ENCODE measurements around the gene CYP2E1.
"Not testable (repeated sequence)": the region's sequence is repeated elsewhere in the genome, so short reads cannot be mapped to it uniquely, and the experiment has no call there.

Gene CYP2E1

DNA sequence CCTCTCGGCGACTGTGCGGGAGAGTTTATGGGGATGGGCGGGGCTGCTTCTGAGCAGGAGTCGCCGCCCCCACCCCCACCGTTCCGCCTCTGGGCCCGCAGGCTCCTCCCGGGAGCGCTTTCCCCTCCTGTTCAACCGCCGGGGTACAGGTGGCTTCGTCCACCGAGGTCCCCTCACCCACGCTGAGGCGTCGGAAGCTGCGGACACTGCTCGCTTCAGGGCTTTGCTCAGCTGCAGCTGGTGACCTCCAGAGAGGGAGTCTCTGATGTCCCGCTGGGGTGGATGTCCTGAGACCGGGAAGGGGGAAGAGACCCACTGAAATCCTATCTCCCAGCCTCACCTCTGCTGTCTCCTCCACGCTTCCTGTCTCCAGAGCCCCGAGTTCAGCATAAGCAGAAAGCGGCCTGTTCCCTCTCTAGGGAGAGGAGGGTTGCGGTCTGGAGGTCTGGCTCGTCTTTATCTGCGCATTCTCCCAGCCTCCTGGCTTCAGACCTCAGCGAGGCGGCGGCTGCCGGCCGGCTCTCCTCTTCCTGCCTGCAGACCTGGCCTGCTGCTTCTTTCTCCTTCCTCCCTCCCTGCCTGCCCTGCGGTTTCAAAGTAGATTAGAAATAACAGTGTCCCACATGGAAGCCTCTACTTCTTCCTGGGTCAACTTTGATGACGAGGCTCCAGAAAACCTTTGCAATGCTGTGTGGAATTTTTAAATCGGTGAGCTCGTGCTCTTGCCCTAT is 1.8 kb downstream of the CYP2E1 start:
- DNase-seq = no peak

DNA sequence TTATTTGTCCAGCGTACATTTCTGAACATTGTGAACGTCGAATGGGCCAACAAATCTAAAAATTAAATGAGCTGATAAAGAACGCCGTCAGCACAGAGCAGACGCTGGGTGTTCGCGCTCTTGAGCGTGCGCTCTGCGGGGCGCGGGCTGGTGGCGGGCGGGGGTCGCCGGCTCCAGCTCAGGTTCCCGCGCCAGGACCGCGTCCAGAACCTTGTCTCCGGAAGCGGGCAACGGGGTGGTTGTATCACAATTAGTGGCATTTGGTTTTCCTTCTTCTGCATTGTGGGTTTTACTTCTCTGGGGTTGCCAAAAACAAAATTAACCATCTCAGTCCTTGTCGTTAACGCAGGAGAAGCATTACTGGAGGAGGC is 2.4 kb downstream of the CYP2E1 start:
- no peak for DNase-seq

DNA sequence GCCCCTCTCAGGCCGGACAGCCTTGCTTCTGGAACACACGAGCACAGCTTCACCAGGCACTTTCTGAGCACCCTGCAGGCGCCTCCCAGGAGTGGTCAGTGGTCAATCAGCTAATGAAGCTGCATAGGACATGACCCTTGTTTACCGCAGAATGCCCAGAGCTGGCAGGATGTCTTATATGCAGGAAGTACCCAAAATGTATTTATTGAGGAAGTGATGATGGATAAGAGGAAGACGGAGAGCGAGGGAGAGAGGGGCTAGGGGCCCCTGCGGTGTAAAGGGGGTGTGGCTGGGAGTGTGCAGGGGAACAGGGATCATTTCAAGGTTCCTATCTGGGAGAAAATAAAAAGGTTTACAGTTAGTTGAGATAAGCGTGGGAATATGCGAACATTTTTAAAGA is 3.3 kb downstream of the CYP2E1 start:
- no peak for DNase-seq

DNA sequence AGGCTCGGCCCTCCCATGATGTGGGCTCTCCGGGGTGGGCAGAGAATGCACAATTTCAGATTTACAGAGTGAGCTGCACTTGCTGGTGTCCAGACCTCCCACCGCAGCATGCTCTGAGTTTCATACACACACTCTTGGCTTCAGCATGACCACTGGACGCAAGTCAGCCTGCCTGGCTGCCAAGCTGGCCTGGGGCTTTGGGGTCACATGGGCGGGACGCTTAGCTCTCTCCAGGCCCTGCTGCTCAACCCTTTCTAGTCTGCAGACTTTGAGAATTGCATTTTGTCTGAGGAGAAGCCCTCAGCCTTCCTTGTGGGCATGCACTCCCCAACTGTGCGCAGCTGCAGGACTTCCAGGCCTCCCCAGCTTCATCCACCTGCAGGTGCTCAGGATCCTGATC is 5.7 kb downstream of the CYP2E1 start:
- DNase-seq = no peak

DNA sequence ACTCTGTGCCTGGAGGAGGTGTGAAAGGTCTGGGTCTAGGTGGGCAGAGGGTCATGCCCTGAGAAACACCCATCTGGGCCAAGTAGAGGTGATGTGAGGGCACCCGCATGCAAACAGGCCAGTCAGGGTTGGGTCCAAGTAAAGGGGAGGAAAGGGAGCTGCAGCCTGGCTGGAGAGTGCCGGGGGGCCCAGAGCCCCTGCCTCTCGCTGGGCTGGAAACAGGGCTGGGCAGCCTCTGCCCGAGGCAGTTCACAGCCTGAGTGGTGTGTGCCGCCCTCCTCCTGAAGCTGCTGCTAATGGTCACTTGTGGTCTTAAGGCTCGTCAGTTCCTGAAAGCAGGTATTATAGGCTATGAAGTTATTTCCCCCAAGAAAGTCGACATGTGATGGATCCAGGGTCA is 7.3 kb downstream of the CYP2E1 start:
- no peak for DNase-seq

DNA sequence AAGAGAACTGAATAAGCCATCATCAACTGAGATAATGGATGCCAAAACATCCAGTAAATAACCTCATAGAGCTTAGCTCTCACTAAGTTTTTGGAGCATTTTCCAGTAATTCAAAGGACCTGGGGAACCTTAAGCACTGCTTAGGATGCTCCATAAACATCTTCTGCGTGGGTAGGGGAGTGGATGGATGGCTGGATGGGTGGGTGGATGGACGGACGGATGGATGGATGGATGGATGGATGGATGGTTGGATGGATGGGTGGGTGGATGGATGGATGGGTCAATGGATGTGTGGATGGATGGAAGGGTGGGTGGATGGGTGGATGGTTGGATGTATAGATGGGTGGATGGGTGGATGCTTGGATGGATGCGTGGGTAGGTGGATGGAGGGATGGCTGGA is 9.0 kb downstream of the CYP2E1 start:
- DNase-seq = no peak

DNA sequence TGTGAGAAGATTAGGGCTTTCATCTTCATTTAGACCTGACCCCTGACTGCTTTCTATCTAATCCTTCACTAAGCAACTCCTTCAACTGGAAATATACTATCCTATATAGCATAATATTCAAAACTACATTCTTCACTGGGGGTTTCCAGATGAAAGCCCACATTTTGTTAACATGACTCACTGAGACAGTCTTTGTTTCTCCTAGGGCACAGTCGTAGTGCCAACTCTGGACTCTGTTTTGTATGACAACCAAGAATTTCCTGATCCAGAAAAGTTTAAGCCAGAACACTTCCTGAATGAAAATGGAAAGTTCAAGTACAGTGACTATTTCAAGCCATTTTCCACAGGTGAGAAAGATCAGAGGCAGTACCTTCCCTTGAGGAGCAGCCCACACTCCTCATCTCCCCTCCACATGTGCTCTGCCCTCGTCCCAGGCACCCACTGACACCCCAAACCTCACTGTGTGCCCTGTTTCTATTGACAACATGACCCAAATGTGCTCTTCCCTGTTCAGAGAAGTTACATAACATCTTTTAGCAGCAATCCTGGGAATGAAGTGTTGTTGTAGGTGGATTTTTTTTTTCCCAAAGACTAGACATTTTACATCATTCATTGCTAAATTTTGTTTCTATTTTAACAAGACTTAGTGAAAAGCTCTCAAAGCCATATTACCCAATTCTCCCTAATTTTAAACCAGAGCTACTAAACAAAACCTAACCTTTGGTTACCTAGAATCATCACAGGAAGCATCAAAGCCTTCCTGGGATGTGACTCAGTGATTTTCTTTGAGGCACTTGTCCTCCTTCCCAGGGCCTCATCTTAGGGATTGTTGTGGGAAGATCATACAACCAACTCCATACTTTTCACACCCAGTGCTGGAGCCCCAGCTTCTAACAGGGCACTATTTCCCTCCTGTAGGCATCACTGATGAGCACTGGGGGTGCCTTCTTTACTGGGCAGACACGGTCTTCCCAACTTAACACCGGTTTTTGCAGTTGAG is 10.7 kb downstream of the CYP2E1 start:
- DNase-seq = no peak

DNA sequence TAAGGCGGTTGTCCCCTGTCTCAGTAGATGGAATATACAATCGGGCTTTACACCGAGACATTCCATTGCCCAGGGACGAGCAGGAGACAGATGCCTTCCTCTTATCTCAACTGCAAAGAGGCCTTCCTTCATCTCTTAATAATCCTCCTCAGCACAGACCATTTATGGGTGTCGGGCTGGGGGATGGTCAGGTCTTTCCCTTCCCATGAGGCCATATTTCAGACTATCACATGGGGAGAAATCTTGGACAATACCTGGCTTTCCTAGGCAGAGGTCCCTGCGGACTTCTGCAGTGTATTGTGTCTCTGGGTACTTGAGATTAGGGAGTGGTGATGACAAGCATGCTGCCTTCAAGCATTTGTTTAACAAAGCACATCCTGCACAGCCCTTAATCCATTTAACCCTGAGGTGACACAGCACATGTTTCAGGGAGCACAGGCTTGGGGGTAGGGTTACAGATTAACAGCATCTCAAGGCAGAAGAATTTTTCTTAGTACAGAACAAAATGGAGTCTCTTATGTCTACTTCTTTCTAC is 14.3 kb downstream of the CYP2E1 start:
- not testable (repeated sequence) for DNase-seq

DNA sequence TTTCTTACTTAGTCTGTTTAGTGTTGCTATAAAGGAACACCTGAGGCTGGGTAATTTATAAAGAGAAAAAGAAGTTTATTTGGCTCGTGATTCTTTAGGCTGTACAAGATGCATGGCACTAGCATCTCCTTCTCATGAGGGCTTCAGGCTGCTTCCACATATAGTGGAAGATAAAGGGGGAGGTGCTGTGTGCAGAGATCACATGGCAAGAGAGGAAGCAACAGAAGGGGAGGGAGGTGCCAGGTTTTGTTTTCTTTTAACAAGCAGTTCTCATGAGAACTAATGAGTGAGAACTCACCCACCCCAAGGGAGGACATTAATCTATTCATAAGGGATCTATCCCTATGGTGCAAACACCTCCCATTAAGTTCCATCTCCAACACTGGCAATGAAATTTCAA is 17.3 kb downstream of the CYP2E1 start:
- no peak for DNase-seq

DNA sequence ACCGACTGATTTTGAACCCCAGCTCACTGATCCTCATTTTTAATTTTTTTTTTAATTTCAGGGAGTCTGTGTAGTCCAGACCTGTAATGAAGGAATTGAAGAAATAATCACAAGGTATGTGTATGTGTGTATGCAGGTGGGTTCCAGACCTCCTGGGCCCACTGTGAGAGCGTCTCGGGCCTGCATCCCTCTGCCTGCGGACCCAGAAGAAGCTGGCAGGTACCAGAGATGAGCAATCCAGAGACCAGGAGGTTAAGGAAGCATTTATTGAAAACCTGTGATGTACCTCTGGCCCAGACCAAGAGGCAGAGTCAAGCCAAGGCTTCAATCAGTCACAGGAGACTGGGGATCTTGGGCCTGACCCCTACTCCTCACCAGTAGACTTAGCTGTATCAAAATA is 27.4 kb downstream of the CYP2E1 start:
- DNase-seq = no peak

DNA sequence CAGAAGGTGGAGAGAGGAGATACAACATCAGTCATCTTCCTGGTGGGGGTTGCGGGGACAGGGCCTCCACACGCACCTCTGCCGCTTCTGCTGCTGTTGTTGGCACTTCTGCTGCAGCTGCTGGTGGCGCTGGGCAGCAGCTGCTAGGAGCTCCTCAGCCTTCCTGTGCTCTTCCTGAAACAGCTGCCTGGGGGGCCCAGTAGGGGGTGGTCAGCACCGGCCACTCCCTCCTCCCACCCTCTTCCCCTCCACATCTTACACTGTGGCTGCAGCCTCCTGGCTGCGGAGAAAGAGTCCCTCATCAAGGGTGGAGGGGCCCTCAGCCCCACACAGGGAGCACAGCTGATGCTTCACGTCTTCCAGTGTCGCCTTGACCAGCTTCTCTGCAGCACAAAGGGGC is 28.4 kb downstream of the CYP2E1 start:
- no peak for DNase-seq

DNA sequence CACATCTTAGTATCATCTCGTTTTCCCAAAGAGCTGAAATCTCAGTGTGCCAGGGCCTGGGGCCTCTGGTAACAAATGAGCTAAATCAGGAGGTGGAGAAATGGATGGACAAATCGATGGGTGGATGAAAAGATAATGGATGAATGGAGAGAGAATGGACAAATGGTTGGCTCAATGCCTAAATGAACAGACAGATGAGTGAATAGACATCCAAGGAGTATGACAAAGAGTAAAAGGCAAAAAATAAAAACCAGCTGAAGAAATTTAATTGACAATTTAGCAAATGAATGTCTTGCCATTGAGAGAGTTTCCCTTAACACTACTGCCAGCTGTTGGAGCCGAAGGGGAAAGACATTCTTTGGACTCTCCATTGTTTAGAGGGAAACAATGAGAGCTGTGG is 30.2 kb downstream of the CYP2E1 start:
- no peak for DNase-seq

DNA sequence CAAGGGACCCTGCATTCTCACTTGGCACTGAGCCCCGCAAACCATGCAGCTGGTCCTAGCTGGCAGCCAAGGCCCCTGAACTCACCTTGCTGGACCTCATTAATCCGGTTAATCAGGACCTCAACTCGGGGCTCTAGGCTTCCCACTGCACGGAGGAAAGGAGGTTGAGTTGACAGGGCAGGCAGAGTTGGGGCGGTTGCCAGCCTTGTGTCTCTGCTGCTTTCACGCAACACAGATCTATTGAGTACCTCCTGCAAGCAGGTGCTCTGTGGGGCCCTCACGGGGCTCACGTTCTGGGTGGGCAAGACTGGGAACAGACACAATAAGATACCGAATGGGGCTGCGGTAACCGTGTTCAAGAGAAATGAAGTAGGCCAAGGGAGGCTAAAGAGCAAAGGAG is 32.1 kb downstream of the CYP2E1 start:
- no peak for DNase-seq

DNA sequence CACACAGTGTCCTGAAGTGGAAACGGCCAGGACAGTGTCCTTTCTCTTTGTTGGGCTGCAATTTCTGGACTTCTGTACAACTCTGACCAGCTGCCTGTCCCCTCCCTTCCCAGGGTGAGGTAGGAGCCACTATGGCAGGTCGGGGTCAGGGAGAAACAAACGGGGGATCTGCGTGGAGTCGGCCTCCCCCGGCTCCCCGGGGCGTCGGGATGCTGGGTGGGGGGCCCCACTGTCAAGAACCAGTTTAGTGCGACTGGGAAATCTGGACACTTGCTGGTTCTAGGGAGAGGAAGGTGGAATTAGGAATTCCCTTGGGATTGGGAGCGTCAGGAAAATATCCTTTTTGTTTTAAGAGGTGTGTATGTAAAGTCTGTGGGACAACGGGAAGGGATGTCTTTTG is 37.7 kb downstream of the CYP2E1 start:
- DNase-seq = no peak

DNA sequence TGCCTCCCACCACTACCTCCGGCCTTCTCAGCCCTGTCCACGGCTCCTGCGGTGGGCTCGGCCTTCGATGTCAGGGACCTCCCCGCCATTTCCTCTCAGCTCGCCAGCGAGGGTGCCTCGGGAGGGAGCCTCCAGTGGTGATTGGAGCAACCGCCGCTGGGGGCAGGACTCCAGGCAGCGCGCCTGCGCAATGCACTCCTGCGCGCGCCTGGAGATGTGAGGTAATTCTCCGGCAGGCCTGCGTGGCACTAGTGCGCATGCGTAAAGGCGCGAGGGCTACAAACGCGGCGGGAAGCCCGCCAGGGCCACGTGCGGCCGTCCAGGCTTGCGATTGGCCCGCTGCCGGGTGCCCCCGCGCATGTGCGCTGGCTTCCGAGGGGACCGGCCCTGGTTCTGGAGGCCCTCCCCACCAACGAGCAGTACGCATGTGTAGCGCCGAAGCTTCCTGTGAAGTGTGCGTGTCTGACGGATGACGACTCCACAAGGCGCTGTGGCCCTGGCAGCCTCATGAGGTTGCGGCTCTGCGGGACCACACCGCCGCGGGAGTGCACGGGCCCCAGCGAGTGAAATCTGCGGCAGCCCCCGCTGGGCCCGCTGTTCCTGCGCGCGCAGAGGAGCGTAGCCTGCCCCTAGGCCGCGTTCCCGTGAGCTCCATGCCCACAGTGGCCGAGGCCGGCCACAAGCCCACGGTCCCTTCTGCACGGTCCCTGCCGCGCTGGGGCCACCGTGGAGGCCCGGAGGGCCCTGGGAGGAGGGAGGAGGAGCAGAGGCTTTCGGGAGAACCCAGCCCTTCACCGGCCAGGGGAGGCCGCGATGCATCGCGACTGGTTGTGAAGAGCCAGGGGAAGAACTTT is 38.5 kb downstream of the CYP2E1 start, which contains the start of gene SYCE1:
SYCE1 (minus strand) TSS at position 143 of the 854 bp plus-strand sequence; CDS start at position 89, 54 bp downstream.
- no peak for DNase-seq

DNA sequence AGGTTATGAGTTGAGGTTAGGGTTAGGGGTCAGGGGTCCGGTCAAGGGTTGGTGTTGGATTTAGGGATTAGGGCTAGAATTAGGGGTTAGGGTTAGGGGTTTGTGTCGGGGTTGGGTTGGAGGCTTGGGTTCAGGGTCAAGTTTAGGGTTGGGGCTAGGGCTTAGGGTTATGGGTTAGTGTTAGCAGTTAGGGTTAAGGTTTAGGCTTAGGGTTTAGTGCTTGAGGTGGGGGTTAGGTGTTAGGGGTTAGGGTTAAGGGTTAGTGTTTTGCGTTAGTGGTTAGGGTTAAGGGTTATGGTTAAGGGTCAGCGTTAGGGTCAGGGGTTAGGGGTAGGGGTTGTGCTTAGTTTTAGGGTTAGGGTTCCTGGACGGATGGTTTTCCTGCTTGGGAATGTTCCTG is 40.0 kb downstream of the CYP2E1 start:
- no peak for DNase-seq

DNA sequence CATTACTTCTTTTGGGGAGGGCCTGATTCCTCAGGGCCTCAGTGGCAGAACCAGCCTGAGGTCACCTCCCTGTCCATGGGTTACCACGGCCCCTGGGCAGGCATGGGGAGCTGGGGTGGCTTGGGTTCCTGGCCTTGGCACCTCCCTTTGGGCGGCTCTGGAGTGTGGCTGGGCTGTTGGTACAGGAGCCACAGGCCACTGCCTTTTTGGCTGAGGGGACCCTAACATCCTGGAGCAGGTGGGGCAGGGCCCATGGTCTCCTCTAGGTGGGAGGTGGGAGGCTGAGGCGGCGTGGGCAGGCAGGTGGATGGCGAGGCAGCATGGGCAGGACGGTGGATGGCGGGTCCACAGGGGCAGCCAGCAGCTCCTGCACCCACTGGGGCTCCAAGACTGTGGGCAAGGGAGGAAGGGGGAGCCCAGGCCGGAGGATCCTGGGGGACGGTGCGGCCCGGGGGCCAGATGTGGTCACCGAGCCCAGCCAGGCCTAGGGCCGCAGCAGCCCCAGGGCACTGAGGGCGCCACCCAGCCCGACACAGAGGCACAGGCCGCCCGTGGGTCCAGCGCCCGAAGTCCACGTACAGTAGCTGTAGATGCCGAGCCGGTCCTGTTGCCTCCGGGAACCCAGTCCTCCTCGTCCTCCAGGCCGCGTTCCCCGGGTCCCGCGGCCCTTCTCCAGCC is 40.6 kb downstream of the CYP2E1 start:
- DNase-seq = no peak

DNA sequence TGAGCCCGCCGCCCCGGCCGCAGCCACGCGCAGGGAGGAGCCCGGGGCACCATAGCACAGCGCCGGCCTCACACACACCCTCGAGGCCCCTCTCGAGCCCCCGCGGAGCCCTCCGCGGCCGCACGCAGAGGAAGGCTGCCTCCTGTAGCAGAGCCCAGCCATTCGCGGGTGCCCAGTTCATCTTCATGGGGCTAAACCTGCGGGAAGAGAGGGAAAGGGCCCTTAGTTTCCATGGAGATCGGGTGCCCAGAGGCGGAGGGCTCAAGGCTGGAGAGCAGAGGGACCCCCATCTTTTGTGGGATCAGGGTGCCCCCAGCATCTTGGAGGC is 41.1 kb downstream of the CYP2E1 start:
- DNase-seq = no peak

DNA sequence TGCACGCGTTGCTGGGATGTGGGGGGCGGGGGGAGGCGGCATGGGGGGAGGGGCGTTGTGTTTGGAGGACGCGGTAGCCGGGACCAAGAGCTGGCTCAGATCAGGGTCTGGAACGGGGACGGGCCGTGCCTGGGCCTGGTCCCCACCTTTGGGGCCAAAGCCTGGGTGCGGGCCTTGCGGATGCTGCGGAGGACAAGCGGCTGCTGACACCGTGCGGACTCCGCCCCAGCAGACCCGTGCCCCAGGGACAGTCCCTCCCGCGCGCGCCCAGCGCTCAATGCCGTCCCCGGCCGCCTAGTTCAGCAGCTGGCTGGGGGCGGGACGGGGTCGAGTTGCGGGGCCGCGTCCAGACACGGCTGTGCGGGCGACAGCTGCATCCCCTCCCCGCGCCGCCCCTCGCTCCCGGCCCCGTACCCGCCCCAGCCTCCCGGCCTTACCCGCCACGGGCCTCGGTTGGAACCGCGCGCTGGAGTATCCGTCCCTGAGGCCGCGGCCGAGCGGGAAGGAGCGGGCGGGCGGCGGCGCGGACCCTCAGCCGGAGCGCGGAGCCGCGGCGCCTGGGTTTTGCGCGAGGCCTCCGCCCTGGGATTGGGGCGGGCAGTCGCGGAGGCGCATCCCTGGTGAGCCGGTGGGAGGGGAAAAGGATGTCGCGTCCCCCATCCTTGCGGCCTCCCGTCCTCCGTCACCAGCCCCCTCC is 41.8 kb downstream of the CYP2E1 start:
- not testable (repeated sequence) for DNase-seq

DNA sequence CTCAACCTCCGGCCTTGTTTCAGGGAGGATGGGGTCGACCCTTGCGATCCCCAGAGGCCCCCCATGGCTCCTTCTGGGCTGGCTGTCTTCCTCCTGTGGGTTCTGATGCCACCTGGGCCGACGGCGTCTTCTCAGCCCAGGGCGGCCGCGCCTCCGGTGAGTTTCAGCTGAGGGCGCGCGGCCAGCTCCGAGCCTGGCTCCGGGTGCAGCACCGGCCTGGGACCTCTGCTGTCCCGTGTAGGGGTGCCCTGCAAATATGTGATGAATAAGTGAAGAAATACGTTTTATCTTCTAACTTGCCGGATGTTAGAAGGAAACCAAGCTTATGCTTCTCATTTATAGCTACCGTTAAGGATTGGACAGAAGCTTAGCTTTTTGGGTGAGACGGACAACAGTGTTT is 42.6 kb downstream of the CYP2E1 start:
- DNase-seq = not testable (repeated sequence)

DNA sequence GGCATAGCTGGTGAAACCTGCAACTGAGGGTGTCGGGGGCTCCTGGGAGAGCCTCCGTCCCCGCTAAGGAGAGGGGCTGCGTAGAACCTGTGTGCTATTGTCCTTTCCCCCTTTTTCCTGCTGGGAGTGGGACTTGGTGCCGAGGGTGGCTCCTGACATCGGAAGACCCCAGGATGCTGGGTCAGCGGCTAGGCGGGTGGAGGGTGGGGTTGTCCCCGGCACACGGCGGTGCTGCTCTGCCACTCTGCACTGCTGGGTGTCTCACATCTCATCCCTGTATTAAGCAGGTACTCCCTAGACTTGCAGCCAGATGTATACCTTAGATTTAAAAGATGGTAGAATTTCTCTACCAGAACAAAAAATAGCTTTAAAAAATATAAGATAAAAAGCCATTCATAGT is 44.9 kb downstream of the CYP2E1 start:
- not testable (repeated sequence) for DNase-seq

DNA sequence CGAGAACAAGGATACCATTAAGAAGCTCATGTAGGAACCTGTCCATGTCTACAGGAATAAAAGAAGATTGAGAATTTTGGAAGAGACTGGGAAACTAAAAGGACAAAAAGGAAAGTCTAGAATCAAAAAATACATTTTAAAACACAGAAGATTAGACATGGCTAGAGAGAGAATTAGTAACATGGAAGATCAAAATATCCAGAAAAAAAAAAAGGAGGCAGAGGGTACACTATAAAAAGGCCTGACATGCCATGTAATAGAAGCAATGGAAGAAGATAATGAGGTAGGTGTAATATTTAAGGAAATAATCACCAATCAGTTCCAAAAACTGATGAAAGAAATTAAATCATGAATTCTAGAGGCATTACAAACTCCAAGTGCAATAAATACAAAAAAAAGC is 46.3 kb downstream of the CYP2E1 start:
- DNase-seq = not testable (repeated sequence)
